Mammary epithelial cell (primary cell): ENCODE results near the gene PAK6.

Experiments
- EZH2 ChIP-seq: IDR thresholded peaks from 2 replicates; pipeline ENCODE4 v1.6.1; 2012; ENCODE audit warnings: low read length, inconsistent platforms, borderline replicate concordance
- TF ChIP-seq, protein P1 (sequence below), 2 donors: IDR thresholded peaks in 1 of 2; conservative IDR thresholded peaks in 1 of 2; 2 replicates each; pipeline ENCODE4 v1.5.1; 2011 to 2012; ENCODE audit warnings: inconsistent platforms in 2 of 2, low read length in 2 of 2, mild to moderate bottlenecking in 2 of 2, control low read depth in 1 of 2, low read depth in 1 of 2; ENCODE audit not compliant: insufficient read depth in 1 of 2; ENCODE audit errors: extremely low read depth in 1 of 2

DNA sequence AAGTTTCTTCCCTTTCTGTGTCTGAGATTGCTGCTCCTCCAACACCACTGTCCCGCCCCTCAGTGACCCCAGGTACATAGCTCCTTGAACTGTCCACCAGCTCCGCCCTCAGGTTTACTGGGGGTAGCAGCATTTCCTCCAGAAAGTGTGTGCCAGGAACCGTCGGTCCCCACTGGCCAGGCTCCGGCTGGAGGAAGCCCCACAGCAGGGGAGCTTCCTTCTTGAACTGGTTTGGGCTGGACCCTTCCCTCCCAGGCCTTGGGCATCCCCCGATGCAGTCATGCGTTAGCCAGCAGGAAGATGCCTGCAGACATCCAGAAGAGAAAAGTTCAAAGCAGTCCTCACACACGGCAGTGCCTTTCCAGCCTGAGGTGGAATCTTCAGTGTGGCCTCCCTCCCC is 19.7 kb downstream of the PAK6 start:
- TF ChIP-seq, protein P1, sequence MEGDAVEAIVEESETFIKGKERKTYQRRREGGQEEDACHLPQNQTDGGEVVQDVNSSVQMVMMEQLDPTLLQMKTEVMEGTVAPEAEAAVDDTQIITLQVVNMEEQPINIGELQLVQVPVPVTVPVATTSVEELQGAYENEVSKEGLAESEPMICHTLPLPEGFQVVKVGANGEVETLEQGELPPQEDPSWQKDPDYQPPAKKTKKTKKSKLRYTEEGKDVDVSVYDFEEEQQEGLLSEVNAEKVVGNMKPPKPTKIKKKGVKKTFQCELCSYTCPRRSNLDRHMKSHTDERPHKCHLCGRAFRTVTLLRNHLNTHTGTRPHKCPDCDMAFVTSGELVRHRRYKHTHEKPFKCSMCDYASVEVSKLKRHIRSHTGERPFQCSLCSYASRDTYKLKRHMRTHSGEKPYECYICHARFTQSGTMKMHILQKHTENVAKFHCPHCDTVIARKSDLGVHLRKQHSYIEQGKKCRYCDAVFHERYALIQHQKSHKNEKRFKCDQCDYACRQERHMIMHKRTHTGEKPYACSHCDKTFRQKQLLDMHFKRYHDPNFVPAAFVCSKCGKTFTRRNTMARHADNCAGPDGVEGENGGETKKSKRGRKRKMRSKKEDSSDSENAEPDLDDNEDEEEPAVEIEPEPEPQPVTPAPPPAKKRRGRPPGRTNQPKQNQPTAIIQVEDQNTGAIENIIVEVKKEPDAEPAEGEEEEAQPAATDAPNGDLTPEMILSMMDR (conservative IDR thresholded peaks at IDR 0.05 in 1 of 2, IDR thresholded peaks at IDR 0.05 in 1 of 2; ENCODE audit: extremely low read depth in 1 of 2, insufficient read depth in 1 of 2, low read depth in 1 of 2, low read length in 2 of 2) = no peak
- no peak for TF ChIP-seq EZH2
